K562 (cell line): ENCODE results near the gene C4A. TPM values are rescaled to one million over a fixed set of nuclear protein-coding genes. Genes with fewer than 3 reads are reported as not detected.

Experiments
- ATAC-seq: fragments of 200-7000 bp; cut with Tn5 transposase; 3 replicates; pipeline ENCODE4 v1.9.1; 2020; ENCODE audit warnings: moderate library complexity
- BruUV-seq: library from RNA; stranded (reverse); fragments of 400-500 nt; replicated peaks from 2 replicates; lab custom pipeline; 2021; lab: Mats Ljungman, UMichigan
- CTCF ChIA-PET: fragments of 300-600 bp; formaldehyde crosslinking; extraction: SDS; loops from one replicate; lab custom pipeline; 2021; ENCODE audit warnings: low intra/inter-chr PET ratio; lab: Yijun Ruan, JAX
- POLR2A ChIA-PET: fragments of 300-600, 350-650 bp; sonication (Branson Sonifier 250); formaldehyde crosslinking; extraction: SDS; loops from one replicate; lab custom pipeline; 2021; ENCODE audit warnings: antibody characterized with exemption, inconsistent platforms; lab: Yijun Ruan, JAX
- DNase-seq, 4 experiments: peaks; one replicate each; pipeline versions ENCODE4 v3.0.0 to v3.0.0-alpha.2; 2011 to 2018; ENCODE audit warnings: low spot score in 3 of 4, mixed read lengths in 3 of 4; ENCODE audit errors: extremely low read depth in 1 of 4
- FAIRE-seq: peaks from 2 replicates; lab custom pipeline; 2011; peaks lifted over from hg19 to GRCh38; lab: Jason Lieb, UNC
- H2AFZ ChIP-seq: 2 replicates; pipeline ENCODE4 v1.6.0; 2011; ENCODE audit warnings: low read depth, low read length, control low read depth, inconsistent platforms
- H3K27ac ChIP-seq: fragments of 200-600 bp; 3 replicates; pipeline ENCODE4 v1.8.0; 2011; ENCODE audit warnings: low read depth, mild to moderate bottlenecking, control low read depth, inconsistent platforms, low read length, moderate library complexity, mixed read lengths; ENCODE audit errors: extremely low read depth
- H3K27me3 ChIP-seq, 2 experiments: fragments of 300-600 bp in 1 of 2; 2 replicates in 1 of 2; 3 replicates in 1 of 2; pipeline versions ENCODE4 v1.6.0 to v1.8.0; 2011; ENCODE audit warnings: inconsistent platforms in 2 of 2, low read length in 2 of 2, mild to moderate bottlenecking in 1 of 2, mixed read lengths in 1 of 2, moderate library complexity in 1 of 2; ENCODE audit not compliant: control insufficient read depth in 2 of 2, insufficient read depth in 2 of 2
- H3K36me3 ChIP-seq: fragments of 300-600 bp; 3 replicates; pipeline ENCODE4 v1.8.0; 2011; ENCODE audit warnings: mild to moderate bottlenecking, low read length, inconsistent platforms; ENCODE audit not compliant: control insufficient read depth, insufficient read depth
- H3K4me1 ChIP-seq, 2 experiments: fragments of 200-600 bp in 1 of 2; replicated peaks in 1 of 2; 2 replicates in 1 of 2; 3 replicates in 1 of 2; pipeline versions ENCODE4 v1.5.1 to v1.8.0; 2011; ENCODE audit warnings: inconsistent platforms in 2 of 2, low read length in 2 of 2, mild to moderate bottlenecking in 1 of 2, mixed read lengths in 1 of 2, moderate library complexity in 1 of 2; ENCODE audit not compliant: control insufficient read depth in 2 of 2, insufficient read depth in 2 of 2
- H3K4me2 ChIP-seq: 2 replicates; pipeline ENCODE4 v1.6.1; 2011; ENCODE audit warnings: low read length, control low read depth, inconsistent platforms, mixed read lengths; ENCODE audit not compliant: insufficient read depth
- H3K4me3 ChIP-seq: fragments of 200-600 bp; sonication (generic), shearing (Covaris generic); 2 replicates; pipeline ENCODE4 v1.5.1; 2016; ENCODE audit warnings: control low read depth, inconsistent platforms
- H3K79me2 ChIP-seq: fragments of 200-600 bp; 3 replicates; pipeline ENCODE4 v1.8.0; 2011; ENCODE audit warnings: low read length, inconsistent platforms; ENCODE audit not compliant: control insufficient read depth, insufficient read depth
- H3K9ac ChIP-seq, 2 experiments: 2 replicates each; pipeline versions ENCODE4 v1.6.0 to v1.6.1; 2011; ENCODE audit warnings: low read depth in 2 of 2, low read length in 2 of 2, control low read depth in 1 of 2, inconsistent platforms in 1 of 2, mild to moderate bottlenecking in 1 of 2, mixed read lengths in 1 of 2; ENCODE audit not compliant: insufficient read depth in 1 of 2
- H3K9me1 ChIP-seq: one replicate; pipeline ENCODE4 v1.6.0; 2011; ENCODE audit warnings: inconsistent platforms, mild to moderate bottlenecking, low read length, moderate library complexity; ENCODE audit not compliant: control insufficient read depth, insufficient read depth
- H3K9me3 ChIP-seq: replicated peaks from 2 replicates; pipeline ENCODE4 v1.5.1; 2011; ENCODE audit warnings: low read depth, low read length, inconsistent platforms; ENCODE audit not compliant: control insufficient read depth, insufficient read depth
- H4K20me1 ChIP-seq: replicated peaks from 2 replicates; pipeline ENCODE4 v1.6.1; 2011; ENCODE audit warnings: low read length, inconsistent platforms, mixed read lengths; ENCODE audit not compliant: control insufficient read depth, insufficient read depth
- ADNP ChIP-seq: fragments of 200-800 bp; sonication (Bioruptor generic); IDR thresholded peaks from 2 replicates; pipeline ENCODE4 v1.6.1; 2016; ENCODE audit warnings: missing genetic modification characterization, missing compliant biosample characterization
- ARID1B ChIP-seq: fragments of 450-650 bp; IDR thresholded peaks from 2 replicates; pipeline ENCODE4 v1.6.1; 2016; ENCODE audit warnings: antibody characterized with exemption, mild to moderate bottlenecking, inconsistent platforms
- BCOR ChIP-seq: fragments of 450-650 bp; IDR thresholded peaks from 2 replicates; pipeline ENCODE4 v1.6.1; 2016
- CHCHD3 ChIP-seq: fragments of 250-450 bp; sonication (Bioruptor Pico); IDR thresholded peaks from 2 replicates; pipeline ENCODE4 v2.1.2; 2022; ENCODE audit warnings: mild to moderate bottlenecking
- DNMT1 ChIP-seq: fragments of 450-650 bp; IDR thresholded peaks from 2 replicates; pipeline ENCODE4 v1.6.1; 2016; ENCODE audit warnings: antibody characterized with exemption, mild to moderate bottlenecking
- EGR1 ChIP-seq: fragments of 450-650 bp; conservative IDR thresholded peaks from 2 replicates; pipeline ENCODE4 v1.6.1; 2017; ENCODE audit warnings: mild to moderate bottlenecking
- EWSR1 ChIP-seq: fragments of 450-650 bp; IDR thresholded peaks from 2 replicates; pipeline ENCODE4 v1.6.1; 2018; ENCODE audit warnings: borderline replicate concordance, mild to moderate bottlenecking, low read depth, moderate library complexity; ENCODE audit not compliant: partially characterized antibody
- HDAC3 ChIP-seq: fragments of 450-650 bp; IDR thresholded peaks from 2 replicates; pipeline ENCODE4 v1.6.1; 2018; ENCODE audit warnings: borderline replicate concordance, mild to moderate bottlenecking, moderate library complexity; ENCODE audit not compliant: partially characterized antibody
- HDAC6 ChIP-seq: IDR thresholded peaks from 2 replicates; pipeline ENCODE4 v1.6.1; 2012; ENCODE audit warnings: low read depth, mild to moderate bottlenecking, control low read depth, inconsistent platforms, low read length, moderate library complexity
- KDM1A ChIP-seq, 2 experiments: fragments of 450-650 bp; IDR thresholded peaks; 2 replicates each; pipeline ENCODE4 v1.6.1; 2016; ENCODE audit warnings: mild to moderate bottlenecking in 2 of 2
- MCM3 ChIP-seq: fragments of 450-650 bp; IDR thresholded peaks from 2 replicates; pipeline ENCODE4 v1.6.1; 2016
- RBM25 ChIP-seq: fragments of 200-400 bp; formaldehyde crosslinking; IDR thresholded peaks from 2 replicates; pipeline ENCODE4 v1.6.1; 2018; ENCODE audit warnings: low read length, low read depth, moderate library complexity; ENCODE audit not compliant: severe bottlenecking
- RNF2 ChIP-seq: sonication (generic); IDR thresholded peaks from 2 replicates; pipeline ENCODE4 v1.6.1; 2016
- TCF7L2 ChIP-seq: fragments of 150-350 bp; IDR thresholded peaks from 2 replicates; pipeline ENCODE4 v1.6.1; 2016; ENCODE audit warnings: low read depth, mild to moderate bottlenecking, low read length, moderate library complexity
- TSC22D4 ChIP-seq: fragments of 450-650 bp; IDR thresholded peaks from 2 replicates; pipeline ENCODE4 v1.6.1; 2016; ENCODE audit warnings: missing genetic modification characterization, missing biosample characterization, control low read depth
- ZFX ChIP-seq: sonication (generic); formaldehyde crosslinking; IDR thresholded peaks from 2 replicates; pipeline ENCODE4 v1.8.0; 2022; ENCODE audit warnings: mild to moderate bottlenecking, missing genetic modification reagents, moderate library complexity
- ZNF121 ChIP-seq: sonication (generic); formaldehyde crosslinking; conservative IDR thresholded peaks from 2 replicates; pipeline ENCODE4 v1.8.0; 2022; ENCODE audit warnings: missing genetic modification reagents
- ZNF384 ChIP-seq: IDR thresholded peaks from 2 replicates; pipeline ENCODE4 v1.6.1; 2012; ENCODE audit warnings: low read depth, low read length, improper control_type of control experiment
- ZNF695 ChIP-seq: fragments of 450-650 bp; formaldehyde crosslinking; IDR thresholded peaks from 2 replicates; pipeline ENCODE4 v1.4.0; 2020; ENCODE audit warnings: mild to moderate bottlenecking, moderate library complexity
- WGBS: fragments of 100-300 bp; shearing (Covaris generic); methylation state at CpG from one replicate; pipeline ENCODE4 v1.1.6; 2016; ENCODE audit warnings: low coverage, mixed read lengths; ENCODE audit not compliant: insufficient coverage; ENCODE audit errors: missing lambda C conversion rate; 5-methylcytosine and 5-hydroxymethylcytosine counted together
- in situ Hi-C: fragments of 300-500 bp; cut with MboI; formaldehyde crosslinking; loops from 4 replicates; pipeline ENCODE4 v1.15.0; 2018; ENCODE audit warnings: inconsistent platforms, mixed read lengths
- intact Hi-C: fragments of 100-400 bp; cut with micrococcal nuclease; formaldehyde crosslinking; loops from 2 replicates; pipeline ENCODE4 v1.14.2; 2022
- polyA plus RNA-seq, 8 experiments: library from polyadenylated mRNA; depleted of rRNA in 4 of 8; stranded (reverse) in 5 of 8; unstranded in 3 of 8; fragments of >200 nt; fragmentation: Nextera tagmentation in 2 of 8; fragmentation: Illumina TruSeq in 1 of 8; extraction: Ambion mirVana in 2 of 8; extraction: Trizol in 1 of 8; gene quantifications; 2 replicates each; pipeline versions ENCODE4 v1.2.1 to v1.2.3, GENCODE V29; 2011 to 2014; ENCODE audit warnings: inconsistent platforms in 1 of 8, missing spikeins in 1 of 8
- total RNA-seq, 7 experiments: library from RNA; depleted of rRNA in 6 of 7; stranded (reverse); fragments of >200 nt in 6 of 7; fragmentation: Illumina TruSeq in 2 of 7; extraction: Trizol in 2 of 7; gene quantifications; 2 replicates each; pipeline versions ENCODE4 v1.2.1 to v1.2.3, GENCODE V29; 2011 to 2021; ENCODE audit warnings: low replicate concordance in 1 of 7
- TF ChIP-seq, protein P1 (sequence below): conservative IDR thresholded peaks from 2 replicates; pipeline ENCODE4 v1.6.1; 2011; ENCODE audit warnings: low read depth, mild to moderate bottlenecking, low read length; ENCODE audit not compliant: control insufficient read depth
- TF ChIP-seq, protein P2 (sequence below), 3 experiments: fragments of 200-800 bp in 1 of 3; sonication (Bioruptor generic) in 1 of 3; sonication (generic) in 1 of 3; formaldehyde crosslinking in 1 of 3; IDR thresholded peaks; 2 replicates each; pipeline versions ENCODE4 v1.6.1 to v1.8.0; 2016 to 2022; ENCODE audit warnings: mild to moderate bottlenecking in 2 of 3, missing compliant biosample characterization in 2 of 3, missing genetic modification characterization in 2 of 3, missing genetic modification reagents in 1 of 3
- TF ChIP-seq, protein P3 (sequence below): sonication (generic); formaldehyde crosslinking; IDR thresholded peaks from 2 replicates; pipeline ENCODE4 v1.8.0; 2022; ENCODE audit warnings: mild to moderate bottlenecking, low read depth, missing genetic modification reagents

Gene C4A
- total and polyA plus RNA-seq, 9 of the 15 experiments (the other 6 are each of a cell fraction or from before 2014, with no cell fraction given), result 0.27 to 7.6 (median 5.0) TPM

- Histone ChIP-seq H3K9me1 (no peaks in the 10 kb centered on the region), H3K4me3 (no peak overlapping the region), H3K9ac (peak overlapping the region; percentile 27 to 28; a peak in 3 of 4 replicates), H3K4me1 (peaks cover 42 to 43% of the 10 kb centered on the region in 2 experiments), H3K79me2 (peaks cover 33% of the 10 kb centered on the region), H3K27ac (peak overlapping the region; percentile 42), H3K27me3 (no peaks in the 10 kb centered on the region), H3K36me3 (peaks cover 18% of the 10 kb centered on the region), H2AFZ (no peak overlapping the region), H3K4me2 (no peak overlapping the region), H3K9me3 (no peaks in the 10 kb centered on the region), H4K20me1 (no peaks in the 10 kb centered on the region)
- CTCF ChIA-PET, result no interaction called here
- POLR2A ChIA-PET, result no interaction called here
- in situ Hi-C loops (no loop called here), intact Hi-C loops (loop anchor here (10.0 kb wide), 1 partner anchor 243 kb away; the partner anchor contains the start of gene CLIC1)
- DNase-seq, result no peak
- no TSS peak for BruUV-seq
- 74% methylated on average over 12 of the region's 12 CpGs for WGBS
- no peak for ATAC-seq
- FAIRE-seq, result no peak
- peak; percentile 84 for TF ChIP-seq RBM25
- TF ChIP-seq DNMT1, result no peak
- TF ChIP-seq HDAC3, result no peak
- TF ChIP-seq ZNF384, result 0 out of 2 replicates have a peak, but pooled peaks have one; percentile 19
- TF ChIP-seq KDM1A (IDR thresholded peaks at IDR 0.05), result peak; percentile 29 to 74; a peak in 2 of 4 replicates
- no peak for TF ChIP-seq MCM3
- TF ChIP-seq BCOR, result peak; percentile 78
- TF ChIP-seq HDAC6, result no peak
- TF ChIP-seq, protein P1, sequence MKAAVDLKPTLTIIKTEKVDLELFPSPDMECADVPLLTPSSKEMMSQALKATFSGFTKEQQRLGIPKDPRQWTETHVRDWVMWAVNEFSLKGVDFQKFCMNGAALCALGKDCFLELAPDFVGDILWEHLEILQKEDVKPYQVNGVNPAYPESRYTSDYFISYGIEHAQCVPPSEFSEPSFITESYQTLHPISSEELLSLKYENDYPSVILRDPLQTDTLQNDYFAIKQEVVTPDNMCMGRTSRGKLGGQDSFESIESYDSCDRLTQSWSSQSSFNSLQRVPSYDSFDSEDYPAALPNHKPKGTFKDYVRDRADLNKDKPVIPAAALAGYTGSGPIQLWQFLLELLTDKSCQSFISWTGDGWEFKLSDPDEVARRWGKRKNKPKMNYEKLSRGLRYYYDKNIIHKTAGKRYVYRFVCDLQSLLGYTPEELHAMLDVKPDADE, result no peak
- TF ChIP-seq TSC22D4 (tag), result no peak
- peak; percentile 67 for TF ChIP-seq EGR1
- no peak for TF ChIP-seq CHCHD3 (CRISPR knock-in tag)
- TF ChIP-seq TCF7L2, result no peak
- TF ChIP-seq ZFX (CRISPR knock-in tag), result no peak
- TF ChIP-seq, protein P2, sequence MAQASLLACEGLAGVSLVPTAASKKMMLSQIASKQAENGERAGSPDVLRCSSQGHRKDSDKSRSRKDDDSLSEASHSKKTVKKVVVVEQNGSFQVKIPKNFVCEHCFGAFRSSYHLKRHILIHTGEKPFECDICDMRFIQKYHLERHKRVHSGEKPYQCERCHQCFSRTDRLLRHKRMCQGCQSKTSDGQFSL (CRISPR knock-in tag; IDR thresholded peaks at IDR 0.05), result 0 out of 2 replicates have a peak, but pooled peaks have one; percentile 26
- TF ChIP-seq, protein P2 (tag; IDR thresholded peaks at IDR 0.05), result no peak
- TF ChIP-seq ADNP (tag), result no peak
- no peak for TF ChIP-seq EWSR1
- TF ChIP-seq ARID1B, result no peak
- TF ChIP-seq ZNF695, result no peak
- TF ChIP-seq ZNF121 (CRISPR knock-in tag), result peak; percentile 96
- TF ChIP-seq, protein P3, sequence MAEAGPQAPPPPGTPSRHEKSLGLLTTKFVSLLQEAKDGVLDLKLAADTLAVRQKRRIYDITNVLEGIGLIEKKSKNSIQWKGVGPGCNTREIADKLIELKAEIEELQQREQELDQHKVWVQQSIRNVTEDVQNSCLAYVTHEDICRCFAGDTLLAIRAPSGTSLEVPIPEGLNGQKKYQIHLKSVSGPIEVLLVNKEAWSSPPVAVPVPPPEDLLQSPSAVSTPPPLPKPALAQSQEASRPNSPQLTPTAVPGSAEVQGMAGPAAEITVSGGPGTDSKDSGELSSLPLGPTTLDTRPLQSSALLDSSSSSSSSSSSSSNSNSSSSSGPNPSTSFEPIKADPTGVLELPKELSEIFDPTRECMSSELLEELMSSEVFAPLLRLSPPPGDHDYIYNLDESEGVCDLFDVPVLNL, result no peak
- TF ChIP-seq RNF2, result no peak
Observed at GRCh38 chr6:31977816-31978431, 3.9 kb upstream of the C4A start.
